ENCODE measurements around the gene COL11A2.

GRCh38 chr6:33171880-33172687 lies 20.2 kb downstream of the COL11A2 start:
- TF ChIP-seq CTCF (conservative IDR thresholded peaks at IDR 0.05; ENCODE audit: low read depth, low read length), result no peak
- TF ChIP-seq EZH2 (IDR thresholded peaks at IDR 0.05; ENCODE audit: low read length, unreplicated experiment), result no peak

Measured in PC-3 (cell line).